GM12878 (cell line): Measurements from ENCODE around the gene DIRAS3.

Experiments
- CREB1 ChIP-seq: IDR thresholded peaks from 2 replicates; pipeline ENCODE4 v1.6.1; 2012; ENCODE audit warnings: low read depth, mild to moderate bottlenecking, inconsistent platforms
- CTCF ChIP-seq, 3 experiments: IDR thresholded peaks in 2 of 3; conservative IDR thresholded peaks in 1 of 3; 2 replicates each; pipeline ENCODE4 v1.5.1; 2011; ENCODE audit warnings: low read depth in 3 of 3, low read length in 3 of 3, mild to moderate bottlenecking in 3 of 3, control low read depth in 2 of 3, moderate library complexity in 2 of 3, inconsistent platforms in 1 of 3, mixed read lengths in 1 of 3; ENCODE audit not compliant: control insufficient read depth in 2 of 3, insufficient read depth in 1 of 3; ENCODE audit errors: extremely low read depth in 1 of 3
- EZH2 ChIP-seq: IDR thresholded peaks from 2 replicates; pipeline ENCODE4 v1.6.1; 2012; ENCODE audit warnings: low read depth, mild to moderate bottlenecking, control low read depth, inconsistent platforms, low read length, borderline replicate concordance; ENCODE audit not compliant: control insufficient read depth
- POLR2A ChIP-seq: IDR thresholded peaks from 2 replicates; pipeline ENCODE4 v1.6.1; 2011; ENCODE audit warnings: low read depth, mild to moderate bottlenecking, low read length
- RAD51 ChIP-seq: fragments of 450-650 bp; IDR thresholded peaks from 2 replicates; pipeline ENCODE4 v1.6.1; 2016; ENCODE audit warnings: moderate library complexity, mild to moderate bottlenecking, inconsistent platforms
- SIN3A ChIP-seq: IDR thresholded peaks from 2 replicates; pipeline ENCODE4 v1.6.1; 2012; ENCODE audit warnings: low read depth, low read length, improper control_type of control experiment
- ZBTB40 ChIP-seq: fragments of 450-650 bp; IDR thresholded peaks from 2 replicates; pipeline ENCODE4 v1.6.1; 2016; ENCODE audit warnings: mild to moderate bottlenecking, moderate library complexity, borderline replicate concordance

- TF ChIP-seq SIN3A, result no peak
- no peak for TF ChIP-seq ZBTB40
- TF ChIP-seq CREB1, result no peak
- no peak for TF ChIP-seq EZH2
- TF ChIP-seq RAD51, result no peak
- TF ChIP-seq POLR2A, result no peak
- no peak for TF ChIP-seq CTCF (IDR thresholded peaks at IDR 0.05 in 2 of 3, conservative IDR thresholded peaks at IDR 0.05 in 1 of 3; ENCODE audit: control insufficient read depth in 2 of 3, extremely low read depth in 1 of 3, insufficient read depth in 1 of 3, low read depth in 3 of 3, low read length in 3 of 3)
These were observed 34.0 kb downstream of the DIRAS3 start for GRCh38 chr1:68016381-68016780.
